Stimulated activated CD8-positive, alpha-beta memory T cell treated with anti-CD3 and anti-CD28 coated beads, Interleukin-4, amount 100 ng/mL, for 4 hours (primary cell): ENCODE measurements around the gene RAB11FIP3.
A peak's percentile ranks its signal among the peaks of the same experiment; 100 is the strongest.
"Not testable (repeated sequence)": the region's sequence is repeated elsewhere in the genome, so short reads cannot be mapped to it uniquely, and the experiment has no call there.

Experiments used
- DNase-seq, 2 donors: peaks; one replicate each; pipeline ENCODE4 v3.0.0-alpha.2; 2020; ENCODE audit warnings: low read depth in 2 of 2, low spot score in 1 of 2

Gene RAB11FIP3

GRCh38 chr16:392450-393030 lies 32.9 kb upstream of the RAB11FIP3 start:
- DNase-seq: no peak

- DNase-seq: no peak
These were observed 29.2 kb upstream of the RAB11FIP3 start for GRCh38 chr16:396199-396598.

GRCh38 chr16:396605-397004 lies 28.8 kb upstream of the RAB11FIP3 start:
- DNase-seq: no peak

- no peak for DNase-seq
These were observed 28.3 kb upstream of the RAB11FIP3 start, which contains the start of gene NME4 for GRCh38 chr16:397135-397661. Gene NME4, plus strand, starts transcription at chr16:397199. Its CDS starts 24 bp downstream, at chr16:397223.

- no peak for DNase-seq
These were observed 27.6 kb upstream of the RAB11FIP3 start for GRCh38 chr16:397736-398332.

GRCh38 chr16:398561-399339 lies 26.7 kb upstream of the RAB11FIP3 start:
- no peak for DNase-seq

- DNase-seq: no peak
These were observed 26.0 kb upstream of the RAB11FIP3 start for GRCh38 chr16:399340-400019.

GRCh38 chr16:400061-400591 lies 25.3 kb upstream of the RAB11FIP3 start:
- DNase-seq: no peak

- DNase-seq: peak; percentile 97 to 98
These were observed 23.7 kb upstream of the RAB11FIP3 start, which contains the start of gene DECR2 for GRCh38 chr16:401468-402348. Gene DECR2, plus strand, starts transcription at chr16:401885. Its CDS starts 79 bp downstream, at chr16:401964.

GRCh38 chr16:404971-405486 lies 20.4 kb upstream of the RAB11FIP3 start:
- DNase-seq: no peak

GRCh38 chr16:405548-406506 lies 19.6 kb upstream of the RAB11FIP3 start:
- DNase-seq: no peak

GRCh38 chr16:407253-407652 lies 18.2 kb upstream of the RAB11FIP3 start:
- DNase-seq: no peak

- DNase-seq: no peak
These were observed 14.8 kb upstream of the RAB11FIP3 start for GRCh38 chr16:410516-411178.

GRCh38 chr16:411576-412265 lies 13.7 kb upstream of the RAB11FIP3 start:
- DNase-seq: no peak

- no peak for DNase-seq
These were observed 10.9 kb upstream of the RAB11FIP3 start for GRCh38 chr16:414395-415169.

- DNase-seq: not testable (repeated sequence)
These were observed 10.3 kb upstream of the RAB11FIP3 start for GRCh38 chr16:415170-415498.

GRCh38 chr16:422179-422578 lies 3.3 kb upstream of the RAB11FIP3 start:
- not testable (repeated sequence) for DNase-seq
